Measurements from ENCODE around the gene PCDH9. TPM values are rescaled to one million over a fixed set of nuclear protein-coding genes. Genes with fewer than 3 reads are reported as not detected.

The PCDH9 gene
- total RNA-seq, 1 donor from 2014 or later: 1.7 TPM

DNA sequence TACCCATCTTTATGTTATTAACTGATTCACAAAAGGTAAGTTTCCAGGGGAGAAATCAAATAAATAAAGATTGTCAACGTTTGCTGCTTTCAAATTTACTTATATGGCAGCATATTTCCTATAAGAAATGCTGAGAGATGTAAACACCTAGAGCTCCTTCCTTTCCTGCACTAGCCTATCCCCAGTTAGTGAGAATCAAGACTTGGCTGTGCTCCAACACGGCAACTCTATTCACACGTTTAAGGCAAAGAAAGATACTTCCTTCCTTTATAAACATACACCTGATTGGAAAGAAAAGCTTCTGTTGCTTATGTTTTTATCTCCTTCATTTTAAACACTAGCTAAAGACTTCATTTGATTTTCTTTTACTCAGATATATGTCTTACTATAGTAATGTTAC lies 107.0 kb downstream of the PCDH9 start:
- Mint-ChIP-seq H3K9me3 (ENCODE audit: low read depth) (no peaks in the 10 kb centered on the region), H3K27me3 (no peaks in the 10 kb centered on the region), H3K4me3 (ENCODE audit: low read depth) (no peak overlapping the region), H3K36me3 (ENCODE audit: insufficient read depth) (no peaks in the 10 kb centered on the region), H3K27ac (no peak overlapping the region), H3K4me1 (ENCODE audit: low read depth) (no peaks in the 10 kb centered on the region)
- no peak for DNase-seq (ENCODE audit: low spot score, unreplicated experiment)
- TF ChIP-seq CTCF (IDR thresholded peaks at IDR 0.05; ENCODE audit: unreplicated experiment): no peak

- H3K4me3 Mint-ChIP-seq (ENCODE audit: low read depth): no peak overlapping the region
- no peaks in the 10 kb centered on the region for H3K4me1 Mint-ChIP-seq (ENCODE audit: low read depth)
- no peaks in the 10 kb centered on the region for H3K27me3 Mint-ChIP-seq
- H3K9me3 Mint-ChIP-seq (ENCODE audit: low read depth): no peaks in the 10 kb centered on the region
- H3K36me3 Mint-ChIP-seq (ENCODE audit: insufficient read depth): no peaks in the 10 kb centered on the region
- no peak for DNase-seq (ENCODE audit: low spot score, unreplicated experiment)
- H3K27ac Mint-ChIP-seq: no peak overlapping the region
- TF ChIP-seq CTCF (IDR thresholded peaks at IDR 0.05; ENCODE audit: unreplicated experiment): no peak
These were observed 107.9 kb downstream of the PCDH9 start for GRCh38 chr13:67122251-67122650.

GRCh38 chr13:67120872-67121531 lies 109.1 kb downstream of the PCDH9 start:
- TF ChIP-seq CTCF (IDR thresholded peaks at IDR 0.05; ENCODE audit: unreplicated experiment): no peak
- DNase-seq (ENCODE audit: low spot score, unreplicated experiment): no peak
- Mint-ChIP-seq H3K27ac (no peak overlapping the region), H3K36me3 (ENCODE audit: insufficient read depth) (no peaks in the 10 kb centered on the region), H3K4me1 (ENCODE audit: low read depth) (no peaks in the 10 kb centered on the region), H3K27me3 (no peaks in the 10 kb centered on the region), H3K4me3 (ENCODE audit: low read depth) (no peak overlapping the region), H3K9me3 (ENCODE audit: low read depth) (no peaks in the 10 kb centered on the region)

DNA sequence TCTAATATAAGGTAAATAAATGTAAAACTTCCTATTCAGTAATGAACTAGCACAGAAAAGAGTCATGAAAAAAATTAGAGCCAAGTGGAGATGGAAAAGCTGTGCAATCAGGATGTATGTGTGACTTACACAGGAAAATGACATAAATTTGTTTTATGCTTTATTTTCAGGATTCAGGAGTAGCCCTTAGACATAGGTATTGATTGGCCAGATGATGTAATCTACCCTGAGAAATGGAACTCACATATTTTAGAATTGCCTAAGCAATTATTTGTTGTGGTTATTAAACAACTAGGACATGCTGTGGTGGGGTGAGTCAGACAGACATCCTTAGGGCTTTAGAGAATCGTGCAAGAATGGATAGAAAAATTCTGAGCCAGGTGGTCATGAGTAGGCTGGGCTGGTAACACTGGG lies 110.6 kb downstream of the PCDH9 start:
- H3K9me3 Mint-ChIP-seq (ENCODE audit: low read depth): no peaks in the 10 kb centered on the region
- no peak overlapping the region for H3K27ac Mint-ChIP-seq
- TF ChIP-seq CTCF (IDR thresholded peaks at IDR 0.05; ENCODE audit: unreplicated experiment): no peak
- H3K36me3 Mint-ChIP-seq (ENCODE audit: insufficient read depth): no peaks in the 10 kb centered on the region
- H3K27me3 Mint-ChIP-seq: no peaks in the 10 kb centered on the region
- H3K4me1 Mint-ChIP-seq (ENCODE audit: low read depth): peaks cover 3% of the 10 kb centered on the region
- no peak overlapping the region for H3K4me3 Mint-ChIP-seq (ENCODE audit: low read depth)
- DNase-seq (ENCODE audit: low spot score, unreplicated experiment): no peak

DNA sequence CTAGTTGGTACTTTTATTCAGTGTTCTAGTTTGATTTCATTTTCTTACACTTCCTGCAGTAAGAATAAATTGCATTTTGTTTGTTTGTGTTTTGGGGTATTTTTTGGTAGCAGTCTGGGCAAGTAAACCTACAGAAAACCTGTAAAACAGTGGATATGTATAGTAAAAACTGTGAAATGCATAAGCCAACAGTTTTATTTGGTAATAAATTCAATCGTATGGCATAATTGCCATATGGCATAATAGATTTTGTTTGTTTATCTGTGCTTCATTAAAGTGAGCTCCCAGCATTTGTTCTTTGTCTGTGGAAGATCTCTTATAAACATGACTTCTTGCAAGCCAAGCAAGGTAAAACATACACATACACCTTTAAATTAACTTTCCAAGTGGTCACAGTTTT lies 111.9 kb downstream of the PCDH9 start:
- no peak for TF ChIP-seq CTCF (IDR thresholded peaks at IDR 0.05; ENCODE audit: unreplicated experiment)
- no peak overlapping the region for H3K27ac Mint-ChIP-seq
- no peak overlapping the region for H3K4me3 Mint-ChIP-seq (ENCODE audit: low read depth)
- DNase-seq (ENCODE audit: low spot score, unreplicated experiment): no peak
- no peaks in the 10 kb centered on the region for H3K9me3 Mint-ChIP-seq (ENCODE audit: low read depth)
- H3K36me3 Mint-ChIP-seq (ENCODE audit: insufficient read depth): no peaks in the 10 kb centered on the region
- H3K27me3 Mint-ChIP-seq: no peaks in the 10 kb centered on the region
- peaks cover 3% of the 10 kb centered on the region for H3K4me1 Mint-ChIP-seq (ENCODE audit: low read depth)
